ENCODE measurements around the gene SIRT6.
"Not testable (repeated sequence)": the region's sequence is repeated elsewhere in the genome, so short reads cannot be mapped to it uniquely, and the experiment has no call there.

SIRT6 gene

GRCh38 chr19:4138445-4138844 lies 43.9 kb downstream of the SIRT6 start:
- DNase-seq (ENCODE audit: low read depth in 2 of 2, low spot score in 1 of 2): no peak

DNA sequence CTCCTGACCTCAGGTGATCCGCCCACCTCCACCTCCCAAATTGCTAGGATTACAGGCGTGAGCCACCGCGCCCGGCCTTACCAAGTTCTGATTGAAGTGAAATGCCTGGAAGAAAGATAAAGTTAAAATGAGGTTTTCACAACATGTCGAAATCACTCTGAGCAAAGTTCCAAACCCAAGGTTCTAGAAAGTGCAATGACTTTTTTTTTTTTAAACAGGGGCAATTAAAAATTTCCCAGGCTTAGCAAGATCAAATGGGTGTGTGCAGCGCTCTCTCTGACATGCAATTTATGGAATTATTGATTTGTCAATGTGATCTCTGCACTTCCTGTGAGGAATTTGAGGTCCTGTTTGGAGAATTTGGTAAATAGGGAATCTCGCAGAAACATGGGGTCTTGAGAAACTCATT lies 45.7 kb downstream of the SIRT6 start:
- no peak for DNase-seq (ENCODE audit: low read depth in 2 of 2, low spot score in 1 of 2)

DNA sequence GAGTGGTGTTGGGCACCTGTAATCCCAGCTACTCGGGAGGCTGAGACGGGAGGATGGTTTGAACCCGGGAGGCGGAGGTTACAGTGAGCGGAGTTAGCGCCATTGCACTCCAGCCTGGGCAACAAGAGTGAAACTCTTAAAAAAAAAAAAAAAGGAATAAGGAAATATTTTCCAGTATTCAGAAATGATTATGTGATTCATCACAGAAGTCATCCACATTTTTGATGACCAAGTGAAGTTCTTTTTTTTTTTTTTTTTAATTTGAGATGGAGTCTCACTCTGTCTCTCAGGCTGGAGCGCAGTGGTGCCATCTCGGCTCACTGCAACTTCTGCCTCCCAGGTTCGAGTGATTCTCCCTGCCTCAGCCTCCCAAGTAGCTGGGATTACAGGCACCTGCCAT lies 47.0 kb downstream of the SIRT6 start:
- not testable (repeated sequence) for DNase-seq (ENCODE audit: low read depth in 2 of 2, low spot score in 1 of 2)

DNA sequence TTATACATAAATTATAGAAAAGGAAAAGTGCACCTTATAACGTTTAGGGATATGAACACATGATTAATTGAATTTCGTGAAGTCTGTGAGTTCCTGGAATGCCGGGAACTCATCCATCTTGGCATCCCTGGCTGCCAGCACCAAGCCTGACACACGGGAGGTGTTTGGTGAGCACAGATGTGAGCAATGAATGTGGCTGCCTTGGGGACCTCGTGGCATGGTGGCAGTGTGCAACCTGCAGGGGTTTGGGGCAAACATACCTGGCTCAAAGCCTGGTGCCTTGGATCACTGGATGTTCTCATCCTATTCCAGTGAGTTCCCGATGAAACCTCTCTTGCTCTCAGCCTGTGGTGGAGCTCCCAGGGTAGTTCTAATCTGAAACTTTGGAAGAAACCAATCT lies 48.0 kb downstream of the SIRT6 start:
- DNase-seq (ENCODE audit: low read depth in 2 of 2, low spot score in 1 of 2): no peak

- no peak for DNase-seq (ENCODE audit: low read depth in 2 of 2, low spot score in 1 of 2)
Measured at GRCh38 chr19:4130744-4131438, 51.5 kb downstream of the SIRT6 start.

DNA sequence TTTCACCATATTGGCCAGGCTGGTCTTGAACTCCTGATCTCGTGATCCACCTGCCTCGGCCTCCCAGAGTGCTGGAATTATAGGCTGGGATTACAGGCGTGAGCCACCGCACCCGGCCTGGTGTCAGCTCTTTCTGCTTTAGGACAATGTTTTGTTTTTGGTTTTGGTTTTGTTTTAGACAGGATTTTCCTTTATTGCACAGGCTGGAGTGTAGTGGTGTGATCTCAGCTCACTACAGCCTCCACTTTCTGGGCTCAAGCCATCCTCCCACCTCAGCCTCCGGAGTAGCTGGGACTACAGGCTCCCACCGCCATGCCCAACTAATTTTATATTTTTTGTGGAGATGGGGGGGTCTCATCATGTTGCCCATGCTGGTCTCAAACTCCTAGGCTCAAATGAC lies 53.3 kb downstream of the SIRT6 start:
- not testable (repeated sequence) for DNase-seq (ENCODE audit: low read depth in 2 of 2, low spot score in 1 of 2)

DNA sequence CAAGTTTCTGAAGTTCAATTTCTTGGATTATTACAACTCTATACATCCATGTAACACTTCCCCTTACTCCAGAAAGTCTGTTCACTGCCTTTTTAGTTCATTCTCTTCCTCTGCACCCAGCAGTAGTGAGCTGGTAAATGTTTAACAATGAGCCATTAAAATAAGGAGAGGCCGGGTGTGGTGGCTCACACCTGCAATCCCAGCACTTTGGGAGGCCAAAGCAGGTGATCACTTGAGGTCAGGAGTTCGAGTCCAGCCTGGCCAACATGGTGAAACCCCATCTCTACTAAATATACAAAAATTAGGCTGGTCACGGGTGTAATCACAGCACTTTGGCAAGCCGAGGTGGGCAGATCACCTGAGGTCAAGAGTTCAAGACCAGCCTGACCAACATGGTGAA lies 55.0 kb downstream of the SIRT6 start:
- not testable (repeated sequence) for DNase-seq (ENCODE audit: low read depth in 2 of 2, low spot score in 1 of 2)

GRCh38 chr19:4124638-4125037 lies 57.7 kb downstream of the SIRT6 start:
- no peak for DNase-seq (ENCODE audit: low read depth in 2 of 2, low spot score in 1 of 2)

Measured in stimulated activated CD8-positive, alpha-beta memory T cell treated with anti-CD3 and anti-CD28 coated beads, Interleukin-4, amount 100 ng/mL, for 1 hour (primary cell).